Activated CD4-positive, alpha-beta T cell treated with anti-CD3 and anti-CD28 coated beads, Interleukin-2, amount 50 U/mL, for 48 hours (primary cell): ENCODE measurements around the gene USO1.
"Not testable (repeated sequence)": the region's sequence is repeated elsewhere in the genome, so short reads cannot be mapped to it uniquely, and the experiment has no call there.

ENCODE experiments used
- DNase-seq, 2 experiments: peaks; one replicate each; pipeline ENCODE4 v3.0.0-alpha.2; 2020

The USO1 gene

DNA sequence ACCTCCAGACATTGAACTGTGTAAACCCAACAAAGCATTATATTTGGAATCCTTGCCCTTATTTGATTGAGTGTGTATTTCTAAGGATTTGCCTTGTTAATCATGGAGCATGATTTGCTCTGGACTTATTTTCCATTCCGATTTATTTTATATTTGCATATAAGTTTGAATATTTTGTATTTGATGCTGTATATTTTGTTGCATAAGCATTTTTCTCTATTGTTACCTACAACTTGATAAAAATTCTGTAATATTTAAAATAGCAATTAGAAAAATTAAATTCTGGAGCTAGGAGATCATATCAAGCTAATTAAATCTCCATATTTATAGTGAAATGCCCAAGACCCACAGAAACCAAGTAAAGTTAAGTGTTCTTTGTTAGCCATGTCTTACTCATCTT, 47.2 kb downstream of the USO1 start:
- no peak for DNase-seq

GRCh38 chr4:75777589-75777988, 53.2 kb downstream of the USO1 start:
- DNase-seq = no peak

DNA sequence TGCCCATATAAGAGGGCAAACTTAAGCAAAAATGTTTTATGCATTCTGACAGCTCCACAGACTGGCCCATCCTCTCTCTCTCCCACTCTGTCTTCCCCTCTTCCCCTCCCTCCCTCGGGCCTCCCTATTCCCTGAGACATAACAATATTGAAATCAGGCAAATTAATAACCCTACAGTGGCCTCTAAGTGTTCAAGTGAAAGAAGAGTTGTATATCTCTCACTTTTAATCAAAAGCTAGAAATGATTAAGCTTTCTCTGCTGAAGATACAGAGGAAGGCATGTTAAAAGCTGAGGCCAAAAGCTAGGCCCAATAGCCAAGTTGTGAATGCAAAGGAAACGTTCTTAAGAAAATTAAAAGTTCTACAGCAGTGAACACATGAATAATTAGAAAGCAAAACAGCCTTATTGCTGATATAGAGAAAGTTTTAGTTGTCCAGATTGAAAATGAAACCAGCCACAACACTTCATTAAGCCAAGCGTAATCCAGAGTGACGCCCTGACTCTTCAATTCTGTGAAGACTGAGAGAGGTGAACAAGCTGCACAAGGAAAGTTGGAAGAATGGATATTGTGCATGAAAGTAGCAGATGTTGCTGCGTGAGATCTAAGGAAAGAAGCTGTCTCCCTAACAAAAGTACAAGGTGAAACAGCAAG, 54.9 kb downstream of the USO1 start:
- DNase-seq = no peak

DNA sequence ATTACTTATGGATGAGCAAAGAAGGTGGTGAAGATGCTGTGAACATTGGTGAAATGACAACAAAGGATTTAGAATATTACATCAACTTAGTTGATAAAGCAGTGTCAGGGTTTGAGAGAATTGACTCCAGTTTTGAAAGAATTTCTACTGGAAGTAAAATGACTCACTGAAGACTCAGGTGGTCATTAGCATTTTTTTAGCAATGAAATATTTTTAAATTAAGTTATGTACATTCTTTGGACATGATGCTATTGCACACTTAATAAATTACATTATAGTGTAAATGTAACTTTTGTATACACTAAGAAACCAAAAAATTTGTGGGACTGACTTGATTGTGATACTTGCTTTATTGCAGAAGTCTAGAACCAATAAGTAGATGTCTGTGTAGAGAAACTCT, 56.9 kb downstream of the USO1 start:
- DNase-seq = no peak

- no peak for DNase-seq
These were observed 62.1 kb downstream of the USO1 start for GRCh38 chr4:75786526-75786925.

GRCh38 chr4:75786938-75787337, 62.6 kb downstream of the USO1 start:
- DNase-seq = no peak

DNA sequence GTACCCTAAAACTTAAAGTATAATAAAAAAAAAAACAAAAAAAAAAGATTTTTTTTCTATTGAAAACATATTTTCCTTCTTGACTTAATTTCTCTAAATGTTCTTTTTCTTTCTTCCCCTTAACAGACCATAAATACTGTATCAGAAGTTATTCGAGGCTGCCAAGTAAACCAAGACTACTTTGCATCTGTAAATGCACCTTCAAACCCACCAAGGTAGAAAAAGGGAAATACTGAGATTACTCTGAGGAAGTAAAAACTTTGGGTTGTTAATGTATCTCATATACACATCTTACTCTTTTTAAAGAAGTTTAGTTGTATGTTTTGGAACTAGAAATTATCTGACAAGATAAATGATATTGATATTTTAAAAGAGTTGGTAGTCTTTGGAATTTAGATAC, 65.6 kb downstream of the USO1 start:
- DNase-seq = no peak

DNA sequence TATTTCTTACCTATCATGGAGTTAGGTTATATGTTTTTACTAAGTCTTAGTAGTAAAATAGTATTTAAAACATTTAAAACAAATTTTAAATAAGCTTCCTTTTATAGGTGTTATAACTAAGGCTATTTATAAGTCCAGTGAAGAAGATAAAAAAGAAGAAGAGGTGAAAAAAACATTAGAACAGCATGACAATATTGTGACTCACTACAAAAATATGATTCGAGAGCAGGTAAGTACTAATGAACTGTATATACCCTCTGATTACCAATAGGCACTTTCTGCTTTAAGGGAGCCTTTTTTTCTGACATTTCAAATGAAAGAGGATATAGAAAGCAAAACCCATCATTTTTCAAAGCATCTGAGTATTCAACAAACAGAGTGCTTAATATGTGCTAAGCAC, 76.6 kb downstream of the USO1 start:
- DNase-seq = no peak

DNA sequence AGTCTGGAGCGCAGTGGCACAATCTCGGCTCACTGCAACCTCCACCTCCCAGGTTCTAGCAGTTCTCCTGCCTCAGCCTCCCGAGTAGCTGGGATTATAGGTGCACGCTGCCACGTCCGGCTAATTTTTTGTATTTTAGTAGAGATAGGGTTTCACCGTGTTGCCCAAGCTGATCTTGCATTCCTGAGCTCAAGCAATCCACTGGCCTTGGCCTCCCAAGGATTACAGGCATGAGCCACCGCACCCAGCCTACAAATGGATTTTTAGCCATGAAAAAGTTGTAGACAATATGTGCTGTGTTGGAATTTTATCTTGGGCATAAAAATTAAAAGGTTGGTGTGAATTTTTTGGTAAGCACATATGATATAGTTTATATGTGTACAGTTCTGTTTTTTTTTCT, 81.7 kb downstream of the USO1 start:
- not testable (repeated sequence) for DNase-seq

DNA sequence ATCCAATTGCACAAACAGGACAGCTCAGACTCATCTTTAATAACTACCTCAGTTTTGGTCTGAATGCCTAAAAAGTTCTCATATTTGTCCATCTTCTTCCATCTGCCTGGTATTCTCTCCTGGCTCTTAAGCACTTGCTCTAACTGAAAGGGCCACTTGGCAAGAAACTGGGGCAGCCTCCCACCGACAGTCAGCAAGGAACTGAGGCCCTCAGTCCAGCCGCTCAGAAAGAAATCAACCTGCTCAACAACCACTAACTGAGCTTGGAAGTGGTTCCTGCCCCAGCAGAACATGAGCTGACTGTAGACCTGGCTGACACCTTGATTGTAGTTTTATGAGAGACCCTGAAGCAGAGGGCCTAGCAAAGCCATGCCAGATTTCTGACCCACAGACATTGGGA, 93.5 kb downstream of the USO1 start:
- DNase-seq = no peak

GRCh38 chr4:75819121-75819520, 94.7 kb downstream of the USO1 start:
- no peak for DNase-seq

DNA sequence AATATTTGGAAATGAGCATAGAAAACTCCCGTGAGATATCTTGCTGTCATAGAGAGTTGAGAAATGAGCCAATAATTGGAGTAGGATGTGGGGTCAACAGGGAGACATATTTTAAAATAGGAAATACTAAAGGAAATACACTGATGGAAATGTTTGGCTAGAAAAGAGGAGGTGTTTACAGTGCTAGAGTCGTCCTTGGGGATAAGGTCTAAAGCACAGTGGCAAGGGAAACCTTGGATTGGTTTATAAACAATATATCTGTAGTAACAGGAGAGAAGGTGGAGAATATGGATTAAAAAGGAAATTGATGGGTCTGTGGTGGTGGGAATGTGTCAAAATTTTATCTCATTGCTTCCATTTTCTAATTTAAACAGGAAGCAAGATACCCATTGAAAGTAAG, 95.8 kb downstream of the USO1 start:
- no peak for DNase-seq

DNA sequence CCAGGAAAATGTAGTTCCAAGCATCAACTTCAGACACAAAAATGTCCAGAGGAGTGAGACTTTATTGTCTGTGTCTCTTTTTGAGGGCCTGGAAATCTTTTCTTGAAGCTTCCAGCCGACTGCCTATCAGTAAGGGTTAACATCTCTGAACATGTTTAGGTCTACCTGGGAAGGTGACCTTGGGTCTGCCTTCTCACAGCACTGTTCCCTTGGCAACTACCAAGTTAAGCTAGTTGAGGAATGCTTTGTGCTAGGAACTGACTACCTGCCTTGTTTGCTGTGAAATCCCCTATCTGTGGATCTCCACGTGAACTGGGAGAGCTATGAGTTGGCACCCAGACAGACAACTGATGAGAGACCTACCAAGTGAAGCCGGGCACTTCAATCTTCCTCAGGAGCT, 96.3 kb downstream of the USO1 start:
- no peak for DNase-seq

DNA sequence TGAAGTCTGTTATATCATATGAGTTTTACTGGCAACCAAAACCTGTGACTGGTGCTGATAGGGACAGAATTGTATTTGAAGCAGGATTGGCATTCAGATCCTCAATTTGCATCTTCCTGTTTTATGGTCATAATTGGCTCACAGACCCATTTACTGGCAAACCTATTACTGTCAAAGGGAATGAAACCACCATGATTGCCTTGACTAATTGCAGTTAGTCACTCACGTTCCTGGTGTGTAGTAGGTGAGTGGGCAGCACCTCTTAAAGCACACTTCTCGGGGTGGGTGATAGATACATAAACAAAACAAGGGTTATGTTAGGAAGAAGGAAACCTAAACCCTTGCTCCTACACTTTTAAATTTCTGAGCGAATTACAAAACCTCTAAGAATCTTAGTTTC, 96.8 kb downstream of the USO1 start:
- DNase-seq = no peak

DNA sequence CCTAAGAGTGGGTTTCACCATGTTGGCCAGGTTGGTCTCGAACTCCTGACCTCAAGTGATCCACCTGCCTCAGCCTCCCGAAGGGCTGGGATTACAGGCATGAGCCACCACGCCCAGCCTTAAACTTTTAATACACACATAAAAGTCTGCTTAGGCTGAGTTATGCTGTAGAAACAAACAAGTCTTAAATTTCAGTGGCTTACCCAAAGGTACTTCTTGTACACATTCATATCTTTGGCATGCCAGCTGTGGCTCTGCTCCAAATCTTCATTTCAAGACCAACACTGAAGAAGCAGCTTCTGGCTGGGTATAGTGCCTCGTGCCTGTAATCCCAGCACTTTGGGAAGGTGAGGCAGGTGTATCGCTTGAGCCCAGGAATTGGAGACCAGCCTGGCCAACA, 97.6 kb downstream of the USO1 start:
- no peak for DNase-seq

GRCh38 chr4:75822416-75822815, 98.0 kb downstream of the USO1 start:
- DNase-seq = no peak

DNA sequence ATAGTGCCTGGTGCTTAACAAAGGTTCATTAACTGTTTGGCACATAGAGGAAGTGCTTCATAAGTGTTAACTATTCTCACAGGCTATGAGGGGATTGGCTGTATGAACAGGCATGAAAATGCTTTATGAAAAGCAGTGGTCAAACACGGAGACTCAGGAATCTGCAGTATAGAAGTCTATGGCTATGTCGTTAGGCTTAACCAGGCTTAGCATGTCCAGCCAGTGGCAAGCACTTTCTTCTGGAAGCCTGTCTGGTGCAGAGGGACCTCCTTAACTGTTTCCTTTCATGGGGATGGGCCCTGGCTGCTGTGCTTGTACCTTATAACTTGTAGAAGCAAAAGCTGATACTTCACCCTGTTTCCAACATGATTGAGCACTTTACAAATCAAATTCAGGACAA, 99.4 kb downstream of the USO1 start:
- no peak for DNase-seq

DNA sequence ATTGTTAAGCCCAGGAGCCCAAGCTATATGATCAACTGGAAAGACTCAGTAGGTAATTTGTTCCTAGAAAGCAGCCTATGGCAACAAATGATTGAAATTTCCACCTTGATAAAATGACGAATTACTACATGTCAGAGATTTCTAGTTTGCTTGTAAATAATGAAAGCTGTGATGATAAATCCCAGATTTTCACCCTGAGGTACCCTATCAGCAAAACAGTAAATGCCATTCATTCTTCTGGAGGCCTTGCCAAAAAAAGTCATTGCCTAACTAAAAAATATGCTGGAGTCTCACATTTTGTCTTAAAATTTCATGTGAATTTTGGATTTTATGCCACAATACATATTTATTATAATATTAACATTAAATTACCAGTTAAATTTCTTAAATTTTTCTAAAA, 106.5 kb downstream of the USO1 start:
- no peak for DNase-seq

GRCh38 chr4:75831856-75832405, 107.6 kb downstream of the USO1 start:
- no peak for DNase-seq

- no peak for DNase-seq
These were observed 109.9 kb downstream of the USO1 start for GRCh38 chr4:75834095-75834771.

DNA sequence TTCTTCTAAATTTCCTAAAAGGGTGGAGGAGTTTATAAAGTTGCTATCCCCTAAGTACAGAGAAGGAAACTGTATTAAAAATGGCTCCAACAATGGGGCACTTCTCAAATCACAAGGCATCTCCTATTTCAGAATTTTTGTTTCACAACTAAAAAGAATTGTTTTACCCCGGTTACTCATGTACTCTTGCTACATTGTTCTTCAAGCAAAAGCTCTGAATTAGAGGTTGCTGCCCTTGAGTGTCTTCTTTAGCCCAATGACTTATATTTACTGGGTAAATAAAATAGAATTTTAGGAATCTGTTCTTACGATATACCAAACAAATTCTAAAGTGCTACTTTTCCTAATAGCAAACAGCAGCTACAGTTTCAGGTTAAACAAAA, 110.4 kb downstream of the USO1 start:
- DNase-seq = no peak

- no peak for DNase-seq
These were observed 117.5 kb downstream of the USO1 start for GRCh38 chr4:75841641-75842520.

- DNase-seq = no peak
These were observed 119.2 kb downstream of the USO1 start for GRCh38 chr4:75843596-75843995.

- DNase-seq = no peak
These were observed 119.8 kb downstream of the USO1 start for GRCh38 chr4:75844151-75844662.
